NB4 (cell line): Measurements from ENCODE around the gene AXDND1.
"Not testable (repeated sequence)": the region's sequence is repeated elsewhere in the genome, so short reads cannot be mapped to it uniquely, and the experiment has no call there.

Experiments
- DNase-seq: peaks from one replicate; pipeline ENCODE4 v3.0.0; 2010; ENCODE audit warnings: low read depth
- H3K4me3 ChIP-seq: one replicate; pipeline ENCODE4 v1.5.1; 2011; ENCODE audit warnings: mild to moderate bottlenecking, low read depth, low read length, moderate library complexity
- CTCF ChIP-seq: IDR thresholded peaks from one replicate; pipeline ENCODE4 v1.5.1; 2012; ENCODE audit warnings: low read depth, low read length
- MYC ChIP-seq: IDR thresholded peaks from 2 replicates; pipeline ENCODE4 v1.6.1; 2011; ENCODE audit warnings: low read depth, low read length
- POLR2A ChIP-seq: IDR thresholded peaks from 2 replicates; pipeline ENCODE4 v1.6.1; 2011; ENCODE audit warnings: mild to moderate bottlenecking; ENCODE audit not compliant: insufficient read length; ENCODE audit errors: extremely low read depth
- TF ChIP-seq, protein P1 (sequence below): IDR thresholded peaks from 2 replicates; pipeline ENCODE4 v1.6.1; 2011; ENCODE audit warnings: low read depth, low read length

AXDND1 gene

GRCh38 chr1:179424610-179425009 lies 58.8 kb downstream of the AXDND1 start:
- no peak for TF ChIP-seq MYC
- no peak overlapping the region for H3K4me3 ChIP-seq
- no peak for DNase-seq

DNA sequence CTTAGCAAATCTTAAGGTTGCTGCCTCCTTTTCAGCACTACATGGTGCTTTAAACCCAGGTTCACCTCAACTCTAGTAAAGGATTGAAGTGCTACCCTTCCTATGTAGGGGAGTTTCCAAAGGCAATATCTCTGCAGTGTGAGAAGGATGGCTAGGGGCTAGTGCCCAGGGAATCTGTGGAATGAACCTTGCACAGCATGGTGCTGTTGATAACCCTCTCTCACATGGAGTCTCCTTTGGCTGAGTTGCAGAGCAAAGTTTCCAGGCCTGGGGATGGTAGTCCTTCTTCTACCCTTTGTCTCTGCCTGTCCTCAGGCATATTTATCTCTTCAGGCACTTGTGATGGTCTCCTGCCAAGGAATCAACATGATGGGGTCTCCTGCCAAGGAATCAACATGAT lies 59.4 kb downstream of the AXDND1 start:
- TF ChIP-seq MYC (no peak), CTCF (no peak), POLR2A (no peak)
- TF ChIP-seq, protein P1, sequence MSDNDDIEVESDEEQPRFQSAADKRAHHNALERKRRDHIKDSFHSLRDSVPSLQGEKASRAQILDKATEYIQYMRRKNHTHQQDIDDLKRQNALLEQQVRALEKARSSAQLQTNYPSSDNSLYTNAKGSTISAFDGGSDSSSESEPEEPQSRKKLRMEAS: no peak

GRCh38 chr1:179437171-179437570 lies 71.4 kb downstream of the AXDND1 start:
- DNase-seq: no peak

More for the DNA sequence above, 59.4 kb downstream of the AXDND1 start:
- no peak for DNase-seq
- no peak overlapping the region for H3K4me3 ChIP-seq

DNA sequence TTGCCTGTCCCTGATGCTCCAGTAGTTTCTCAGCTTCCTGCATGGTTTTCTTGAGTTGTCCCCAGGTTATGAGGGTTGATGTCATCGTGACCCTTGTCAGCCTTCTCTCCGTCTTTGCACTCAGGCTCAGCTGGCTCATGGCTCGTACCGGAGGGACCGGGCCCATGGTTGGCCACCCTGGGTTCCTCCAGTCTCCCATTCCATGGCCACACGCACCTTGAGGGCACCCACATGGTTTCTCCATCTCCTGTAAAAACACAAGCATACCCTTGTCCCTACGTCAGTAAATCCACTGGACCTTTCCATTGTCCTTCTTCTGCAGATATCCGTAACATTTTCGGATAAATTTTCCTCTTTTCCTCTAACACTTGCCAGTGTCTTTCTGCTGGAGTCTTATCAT lies 73.9 kb downstream of the AXDND1 start:
- H3K4me3 ChIP-seq, DNase-seq: not testable (repeated sequence)

More at GRCh38 chr1:179437171-179437570, 71.4 kb downstream of the AXDND1 start:
- TF ChIP-seq POLR2A (no peak), MYC (no peak), CTCF (no peak)
- TF ChIP-seq, protein P1: no peak
- H3K4me3 ChIP-seq: no peak overlapping the region

- not testable (repeated sequence) for DNase-seq, H3K4me3 ChIP-seq
Measured at GRCh38 chr1:179440301-179440700, 74.5 kb downstream of the AXDND1 start.

- TF ChIP-seq, protein P1: no peak
- TF ChIP-seq POLR2A: no peak
- TF ChIP-seq CTCF: no peak
- no peak for TF ChIP-seq MYC
- DNase-seq: no peak
Measured at GRCh38 chr1:179440971-179441370, 75.2 kb downstream of the AXDND1 start.

DNA sequence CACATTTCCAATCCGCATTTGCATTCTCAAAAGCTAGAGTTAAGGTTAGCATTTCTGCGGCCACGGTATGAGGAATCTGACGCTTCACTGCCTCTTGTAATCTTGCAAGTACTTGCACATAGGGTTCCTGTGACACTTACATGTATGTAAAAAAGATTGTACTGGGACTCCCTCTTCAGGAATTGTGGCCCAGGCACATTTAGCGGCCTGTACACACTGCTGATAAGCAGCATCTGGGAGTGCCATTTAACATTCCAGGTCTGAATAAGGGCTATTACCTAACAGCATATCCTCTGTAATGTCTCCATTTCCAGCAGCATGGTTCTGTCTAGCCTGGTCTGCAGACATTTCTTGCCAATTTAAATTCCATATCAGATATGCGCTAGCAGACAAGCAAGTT lies 75.7 kb downstream of the AXDND1 start:
- TF ChIP-seq, protein P1: no peak
- no peak for TF ChIP-seq CTCF
- no peak for TF ChIP-seq POLR2A
- no peak for TF ChIP-seq MYC
- no peak for DNase-seq

More at GRCh38 chr1:179440971-179441370, 75.2 kb downstream of the AXDND1 start:
- H3K4me3 ChIP-seq: no peak overlapping the region

DNA sequence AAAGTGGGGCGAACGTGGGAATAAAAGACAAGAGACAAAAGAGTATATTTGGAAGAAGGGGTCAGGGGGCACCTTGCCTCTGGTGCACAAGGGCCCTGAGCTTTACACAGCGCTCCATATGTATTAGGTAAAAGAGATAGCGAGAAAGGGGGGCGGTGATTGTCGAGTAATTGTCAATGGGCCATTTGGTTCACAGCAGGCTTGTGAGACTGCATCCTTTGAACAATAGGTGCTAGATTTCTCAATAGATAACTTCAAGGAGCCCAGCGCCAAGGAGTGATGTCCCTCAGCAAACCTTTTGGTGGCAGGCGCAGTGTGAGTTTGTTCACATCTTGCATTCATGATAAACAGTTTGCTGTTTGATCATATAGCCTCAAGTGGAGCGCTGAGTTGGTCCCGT lies 77.1 kb downstream of the AXDND1 start:
- DNase-seq, H3K4me3 ChIP-seq: not testable (repeated sequence)

More for the DNA sequence above, 75.7 kb downstream of the AXDND1 start:
- H3K4me3 ChIP-seq: no peak overlapping the region
